SK-N-SH (cell line): ENCODE data around the gene SLC17A5.

Experiments used
- FOXJ3 ChIP-seq: sonication (generic); formaldehyde crosslinking; IDR thresholded peaks from 2 replicates; pipeline ENCODE4 v1.5.1; 2020; ENCODE audit warnings: mild to moderate bottlenecking, missing genetic modification reagents
- GABPA ChIP-seq: IDR thresholded peaks from 2 replicates; pipeline ENCODE4 v1.4.0; 2012; ENCODE audit warnings: low read depth, mild to moderate bottlenecking
- NFIC ChIP-seq: IDR thresholded peaks from 2 replicates; pipeline ENCODE4 v1.4.0; 2012; ENCODE audit warnings: borderline replicate concordance
- POLR2AphosphoS5 ChIP-seq: IDR thresholded peaks from 2 replicates; pipeline ENCODE4 v1.6.1; 2012; ENCODE audit warnings: low read depth, low read length
- RAD21 ChIP-seq: IDR thresholded peaks from 2 replicates; pipeline ENCODE4 v1.6.1; 2012; ENCODE audit warnings: mild to moderate bottlenecking, low read length
- RFX5 ChIP-seq: IDR thresholded peaks from 2 replicates; pipeline ENCODE4 v1.6.1; 2012; ENCODE audit warnings: mild to moderate bottlenecking, improper control_type of control experiment, low read length
- SMC3 ChIP-seq: IDR thresholded peaks from 2 replicates; pipeline ENCODE4 v1.6.1; 2012; ENCODE audit warnings: low read depth, low read length, improper control_type of control experiment
- TAF1 ChIP-seq: IDR thresholded peaks from 2 replicates; pipeline ENCODE4 v1.6.1; 2012; ENCODE audit warnings: low read depth, mild to moderate bottlenecking, low read length, moderate library complexity, borderline replicate concordance
- YY1 ChIP-seq: IDR thresholded peaks from 2 replicates; pipeline ENCODE4 v1.4.0; 2012; ENCODE audit warnings: low read depth, mild to moderate bottlenecking
- TF ChIP-seq, protein P1 (sequence below): fragments of 200-600 bp; sonication (generic); IDR thresholded peaks from 2 replicates; pipeline ENCODE4 v1.6.1; 2017; ENCODE audit warnings: antibody characterized with exemption, mild to moderate bottlenecking, moderate library complexity
- TF ChIP-seq, protein P2 (sequence below): IDR thresholded peaks from 2 replicates; pipeline ENCODE4 v1.4.0; 2012; ENCODE audit warnings: low read depth
- TF ChIP-seq, protein P3 (sequence below): fragments of 150-350 bp; IDR thresholded peaks from 2 replicates; pipeline ENCODE4 v1.6.1; 2016; ENCODE audit warnings: mild to moderate bottlenecking, low read depth, low read length
- TF ChIP-seq, protein P4 (sequence below): IDR thresholded peaks from 2 replicates; pipeline ENCODE4 v1.6.1; 2012; ENCODE audit warnings: mild to moderate bottlenecking, low read depth, low read length, moderate library complexity
- TF ChIP-seq, protein P5 (sequence below): IDR thresholded peaks from 2 replicates; pipeline ENCODE4; 2012

DNA sequence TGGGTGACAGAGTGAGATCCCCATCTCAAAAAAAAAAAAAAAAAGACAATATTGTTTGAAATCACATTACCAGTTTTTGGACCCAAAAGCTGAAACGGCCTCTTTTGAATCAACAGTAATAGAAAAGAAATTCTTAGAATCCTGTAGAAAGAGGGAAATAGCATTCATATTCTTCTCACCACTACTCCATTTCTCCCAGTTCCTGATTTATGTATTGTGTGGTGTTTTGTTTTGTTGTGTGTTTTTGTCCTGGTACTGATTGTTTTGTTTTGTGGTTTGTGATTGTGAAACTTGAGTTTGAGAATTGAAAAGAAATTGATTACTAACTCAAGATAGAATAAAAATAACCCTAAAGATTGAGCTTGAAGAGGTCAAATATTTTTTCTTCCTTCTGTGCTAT, 106.8 kb downstream of the SLC17A5 start:
- no peak for TF ChIP-seq FOXJ3
- TF ChIP-seq YY1, result no peak
- TF ChIP-seq, protein P1, sequence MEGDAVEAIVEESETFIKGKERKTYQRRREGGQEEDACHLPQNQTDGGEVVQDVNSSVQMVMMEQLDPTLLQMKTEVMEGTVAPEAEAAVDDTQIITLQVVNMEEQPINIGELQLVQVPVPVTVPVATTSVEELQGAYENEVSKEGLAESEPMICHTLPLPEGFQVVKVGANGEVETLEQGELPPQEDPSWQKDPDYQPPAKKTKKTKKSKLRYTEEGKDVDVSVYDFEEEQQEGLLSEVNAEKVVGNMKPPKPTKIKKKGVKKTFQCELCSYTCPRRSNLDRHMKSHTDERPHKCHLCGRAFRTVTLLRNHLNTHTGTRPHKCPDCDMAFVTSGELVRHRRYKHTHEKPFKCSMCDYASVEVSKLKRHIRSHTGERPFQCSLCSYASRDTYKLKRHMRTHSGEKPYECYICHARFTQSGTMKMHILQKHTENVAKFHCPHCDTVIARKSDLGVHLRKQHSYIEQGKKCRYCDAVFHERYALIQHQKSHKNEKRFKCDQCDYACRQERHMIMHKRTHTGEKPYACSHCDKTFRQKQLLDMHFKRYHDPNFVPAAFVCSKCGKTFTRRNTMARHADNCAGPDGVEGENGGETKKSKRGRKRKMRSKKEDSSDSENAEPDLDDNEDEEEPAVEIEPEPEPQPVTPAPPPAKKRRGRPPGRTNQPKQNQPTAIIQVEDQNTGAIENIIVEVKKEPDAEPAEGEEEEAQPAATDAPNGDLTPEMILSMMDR, result no peak
- TF ChIP-seq, protein P2, sequence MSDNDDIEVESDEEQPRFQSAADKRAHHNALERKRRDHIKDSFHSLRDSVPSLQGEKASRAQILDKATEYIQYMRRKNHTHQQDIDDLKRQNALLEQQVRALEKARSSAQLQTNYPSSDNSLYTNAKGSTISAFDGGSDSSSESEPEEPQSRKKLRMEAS, result no peak
- no peak for TF ChIP-seq RAD21
- TF ChIP-seq TAF1, result no peak
- TF ChIP-seq, protein P3, sequence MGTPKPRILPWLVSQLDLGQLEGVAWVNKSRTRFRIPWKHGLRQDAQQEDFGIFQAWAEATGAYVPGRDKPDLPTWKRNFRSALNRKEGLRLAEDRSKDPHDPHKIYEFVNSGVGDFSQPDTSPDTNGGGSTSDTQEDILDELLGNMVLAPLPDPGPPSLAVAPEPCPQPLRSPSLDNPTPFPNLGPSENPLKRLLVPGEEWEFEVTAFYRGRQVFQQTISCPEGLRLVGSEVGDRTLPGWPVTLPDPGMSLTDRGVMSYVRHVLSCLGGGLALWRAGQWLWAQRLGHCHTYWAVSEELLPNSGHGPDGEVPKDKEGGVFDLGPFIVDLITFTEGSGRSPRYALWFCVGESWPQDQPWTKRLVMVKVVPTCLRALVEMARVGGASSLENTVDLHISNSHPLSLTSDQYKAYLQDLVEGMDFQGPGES, result no peak
- no peak for TF ChIP-seq NFIC
- TF ChIP-seq, protein P4, sequence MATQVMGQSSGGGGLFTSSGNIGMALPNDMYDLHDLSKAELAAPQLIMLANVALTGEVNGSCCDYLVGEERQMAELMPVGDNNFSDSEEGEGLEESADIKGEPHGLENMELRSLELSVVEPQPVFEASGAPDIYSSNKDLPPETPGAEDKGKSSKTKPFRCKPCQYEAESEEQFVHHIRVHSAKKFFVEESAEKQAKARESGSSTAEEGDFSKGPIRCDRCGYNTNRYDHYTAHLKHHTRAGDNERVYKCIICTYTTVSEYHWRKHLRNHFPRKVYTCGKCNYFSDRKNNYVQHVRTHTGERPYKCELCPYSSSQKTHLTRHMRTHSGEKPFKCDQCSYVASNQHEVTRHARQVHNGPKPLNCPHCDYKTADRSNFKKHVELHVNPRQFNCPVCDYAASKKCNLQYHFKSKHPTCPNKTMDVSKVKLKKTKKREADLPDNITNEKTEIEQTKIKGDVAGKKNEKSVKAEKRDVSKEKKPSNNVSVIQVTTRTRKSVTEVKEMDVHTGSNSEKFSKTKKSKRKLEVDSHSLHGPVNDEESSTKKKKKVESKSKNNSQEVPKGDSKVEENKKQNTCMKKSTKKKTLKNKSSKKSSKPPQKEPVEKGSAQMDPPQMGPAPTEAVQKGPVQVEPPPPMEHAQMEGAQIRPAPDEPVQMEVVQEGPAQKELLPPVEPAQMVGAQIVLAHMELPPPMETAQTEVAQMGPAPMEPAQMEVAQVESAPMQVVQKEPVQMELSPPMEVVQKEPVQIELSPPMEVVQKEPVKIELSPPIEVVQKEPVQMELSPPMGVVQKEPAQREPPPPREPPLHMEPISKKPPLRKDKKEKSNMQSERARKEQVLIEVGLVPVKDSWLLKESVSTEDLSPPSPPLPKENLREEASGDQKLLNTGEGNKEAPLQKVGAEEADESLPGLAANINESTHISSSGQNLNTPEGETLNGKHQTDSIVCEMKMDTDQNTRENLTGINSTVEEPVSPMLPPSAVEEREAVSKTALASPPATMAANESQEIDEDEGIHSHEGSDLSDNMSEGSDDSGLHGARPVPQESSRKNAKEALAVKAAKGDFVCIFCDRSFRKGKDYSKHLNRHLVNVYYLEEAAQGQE, result no peak
- no peak for TF ChIP-seq POLR2AphosphoS5
- no peak for TF ChIP-seq GABPA
- TF ChIP-seq SMC3, result no peak
- TF ChIP-seq, protein P5, sequence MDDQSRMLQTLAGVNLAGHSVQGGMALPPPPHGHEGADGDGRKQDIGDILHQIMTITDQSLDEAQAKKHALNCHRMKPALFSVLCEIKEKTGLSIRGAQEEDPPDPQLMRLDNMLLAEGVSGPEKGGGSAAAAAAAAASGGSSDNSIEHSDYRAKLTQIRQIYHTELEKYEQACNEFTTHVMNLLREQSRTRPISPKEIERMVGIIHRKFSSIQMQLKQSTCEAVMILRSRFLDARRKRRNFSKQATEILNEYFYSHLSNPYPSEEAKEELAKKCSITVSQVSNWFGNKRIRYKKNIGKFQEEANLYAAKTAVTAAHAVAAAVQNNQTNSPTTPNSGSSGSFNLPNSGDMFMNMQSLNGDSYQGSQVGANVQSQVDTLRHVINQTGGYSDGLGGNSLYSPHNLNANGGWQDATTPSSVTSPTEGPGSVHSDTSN, result no peak
- TF ChIP-seq RFX5, result no peak
